OCI-LY1 (cell line): ENCODE measurements around the gene CEMIP.

ENCODE experiments used
- H2AFZ ChIP-seq: fragments of 200-600 bp; sonication (generic), shearing (Covaris generic); 2 replicates; pipeline ENCODE4 v1.6.0; 2014; ENCODE audit warnings: antibody characterized with exemption, mild to moderate bottlenecking, low read length
- H3F3A ChIP-seq: fragments of 200-600 bp; sonication (generic), shearing (Covaris generic); 2 replicates; pipeline ENCODE4 v1.6.0; 2014; ENCODE audit warnings: mild to moderate bottlenecking, antibody characterized with exemption, low read length, moderate library complexity; ENCODE audit not compliant: insufficient read depth
- H3K27ac ChIP-seq: fragments of 200-600 bp; sonication (generic); 2 replicates; pipeline ENCODE4 v1.5.1; 2014; ENCODE audit warnings: low read length, mixed run types, mild to moderate bottlenecking, low read depth; ENCODE audit not compliant: poor library complexity, severe bottlenecking
- H3K27me3 ChIP-seq: fragments of 200-600 bp; sonication (generic); 2 replicates; pipeline ENCODE4 v1.6.0; 2014; ENCODE audit warnings: antibody characterized with exemption, mild to moderate bottlenecking, low read length, moderate library complexity; ENCODE audit not compliant: insufficient read depth
- H3K36me3 ChIP-seq: fragments of 200-600 bp; sonication (generic); 2 replicates; pipeline ENCODE4 v1.6.1; 2014; ENCODE audit warnings: mild to moderate bottlenecking, antibody characterized with exemption, low read length, moderate library complexity, mixed read lengths; ENCODE audit not compliant: insufficient read depth
- H3K4me1 ChIP-seq: fragments of 200-600 bp; sonication (generic); 2 replicates; pipeline ENCODE4 v1.5.1; 2014; ENCODE audit warnings: mild to moderate bottlenecking, low read length, moderate library complexity; ENCODE audit not compliant: insufficient read depth, severe bottlenecking
- H3K4me2 ChIP-seq: fragments of 200-600 bp; sonication (generic), shearing (Covaris generic); 2 replicates; pipeline ENCODE4 v1.6.1; 2014; ENCODE audit warnings: low read length
- H3K4me3 ChIP-seq: fragments of 200-600 bp; sonication (generic); 2 replicates; pipeline ENCODE4 v1.5.1; 2014; ENCODE audit warnings: low read length, low read depth, mild to moderate bottlenecking, mixed read lengths; ENCODE audit not compliant: poor library complexity, severe bottlenecking
- H3K79me2 ChIP-seq: fragments of 200-600 bp; shearing (Covaris generic); 2 replicates; pipeline ENCODE4 v1.6.1; 2016; ENCODE audit warnings: mixed run types, low read length, mixed read lengths; ENCODE audit not compliant: insufficient read depth
- H3K9ac ChIP-seq: fragments of 200-600 bp; sonication (generic), shearing (Covaris generic); 2 replicates; pipeline ENCODE4 v1.6.1; 2014; ENCODE audit warnings: mild to moderate bottlenecking, low read length, mixed read lengths
- H3K9me2 ChIP-seq: fragments of 200-600 bp; sonication (generic), shearing (Covaris generic); 2 replicates; pipeline ENCODE4 v1.6.1; 2014; ENCODE audit warnings: low read depth, mild to moderate bottlenecking, low read length, mixed read lengths
- H3K9me3 ChIP-seq: fragments of 200-600 bp; shearing (Covaris generic); 2 replicates; pipeline ENCODE4 v1.6.1; 2014; ENCODE audit warnings: low read length, mixed read lengths
- H4K20me1 ChIP-seq: fragments of 200-600 bp; sonication (generic), shearing (Covaris generic); 2 replicates; pipeline ENCODE4 v1.6.0; 2016; ENCODE audit warnings: mild to moderate bottlenecking, low read length; ENCODE audit not compliant: insufficient read depth
- CTCF ChIP-seq: fragments of 200-600 bp; sonication (generic), shearing (Covaris generic); IDR thresholded peaks from 2 replicates; pipeline ENCODE4 v1.5.1; 2017; ENCODE audit warnings: mild to moderate bottlenecking, antibody characterized with exemption, low read length, moderate library complexity, mixed read lengths
- EZH2 ChIP-seq: fragments of 200-600 bp; sonication (generic), shearing (Covaris generic); IDR thresholded peaks from 2 replicates; pipeline ENCODE4 v1.8.0; 2017; ENCODE audit warnings: borderline replicate concordance, mixed run types, mild to moderate bottlenecking, antibody characterized with exemption, low read length, moderate library complexity, mixed read lengths

CEMIP gene

GRCh38 chr15:80891006-80891405, 111.8 kb downstream of the CEMIP start:
- Histone ChIP-seq H3F3A (no peaks in the 10 kb centered on the region), H3K4me2 (no peak overlapping the region), H3K9me2 (no peaks in the 10 kb centered on the region), H3K4me3 (no peak overlapping the region), H3K27ac (no peak overlapping the region), H3K79me2 (no peaks in the 10 kb centered on the region), H2AFZ (no peak overlapping the region), H3K4me1 (no peaks in the 10 kb centered on the region), H3K9ac (no peak overlapping the region), H4K20me1 (no peaks in the 10 kb centered on the region), H3K36me3 (no peaks in the 10 kb centered on the region), H3K27me3 (0 out of 2 replicates have a peak, but pooled peaks cover 1% of the 10 kb centered on the region), H3K9me3 (peaks cover 3% of the 10 kb centered on the region)
- TF ChIP-seq CTCF (no peak), EZH2 (no peak)

GRCh38 chr15:80892414-80892813, 113.2 kb downstream of the CEMIP start:
- no peaks in the 10 kb centered on the region for H3K36me3 ChIP-seq

GRCh38 chr15:80893777-80894176, 114.6 kb downstream of the CEMIP start:
- no peaks in the 10 kb centered on the region for H3F3A ChIP-seq

More at GRCh38 chr15:80892414-80892813, 113.2 kb downstream of the CEMIP start:
- no peak overlapping the region for H2AFZ ChIP-seq
- TF ChIP-seq EZH2 (no peak), CTCF (no peak)
- no peaks in the 10 kb centered on the region for H3K79me2 ChIP-seq
- 0 out of 2 replicates have a peak, but pooled peaks cover 3% of the 10 kb centered on the region for H3K27me3 ChIP-seq
- H3K9ac ChIP-seq = no peak overlapping the region
- no peaks in the 10 kb centered on the region for H3K9me2 ChIP-seq
- no peaks in the 10 kb centered on the region for H3K4me1 ChIP-seq
- H3K9me3 ChIP-seq = peaks cover 6% of the 10 kb centered on the region
- H3F3A ChIP-seq = no peaks in the 10 kb centered on the region
- H3K27ac ChIP-seq = no peak overlapping the region
- H3K4me2 ChIP-seq = no peak overlapping the region
- no peaks in the 10 kb centered on the region for H4K20me1 ChIP-seq
- H3K4me3 ChIP-seq = no peak overlapping the region

More at GRCh38 chr15:80893777-80894176, 114.6 kb downstream of the CEMIP start:
- H2AFZ ChIP-seq = no peak overlapping the region
- no peaks in the 10 kb centered on the region for H3K9me2 ChIP-seq
- no peaks in the 10 kb centered on the region for H3K79me2 ChIP-seq
- H4K20me1 ChIP-seq = no peaks in the 10 kb centered on the region
- 0 out of 2 replicates have a peak, but pooled peaks cover 3% of the 10 kb centered on the region for H3K27me3 ChIP-seq
- H3K27ac ChIP-seq = no peak overlapping the region
- no peak overlapping the region for H3K4me3 ChIP-seq
- H3K4me1 ChIP-seq = no peaks in the 10 kb centered on the region
- H3K9ac ChIP-seq = no peak overlapping the region
- peaks cover 6% of the 10 kb centered on the region for H3K9me3 ChIP-seq
- no peak overlapping the region for H3K4me2 ChIP-seq
- H3K36me3 ChIP-seq = no peaks in the 10 kb centered on the region
- TF ChIP-seq CTCF (no peak), EZH2 (no peak)
